GM12864 (cell line): Measurements from ENCODE around the gene DYNC1H1.

Experiments used
- DNase-seq: peaks from one replicate; pipeline ENCODE4 v3.0.0-alpha.2; 2011; ENCODE audit warnings: low read depth
- H3K4me3 ChIP-seq: 2 replicates; pipeline ENCODE4 v1.5.1; 2011; ENCODE audit warnings: mild to moderate bottlenecking, low read depth, low read length, control low read depth
- CTCF ChIP-seq: IDR thresholded peaks from 2 replicates; pipeline ENCODE4 v1.5.1; 2011; ENCODE audit warnings: low read depth, mild to moderate bottlenecking, moderate library complexity, low read length, control low read depth, inconsistent platforms; ENCODE audit errors: missing control alignments

DYNC1H1 gene

DNA sequence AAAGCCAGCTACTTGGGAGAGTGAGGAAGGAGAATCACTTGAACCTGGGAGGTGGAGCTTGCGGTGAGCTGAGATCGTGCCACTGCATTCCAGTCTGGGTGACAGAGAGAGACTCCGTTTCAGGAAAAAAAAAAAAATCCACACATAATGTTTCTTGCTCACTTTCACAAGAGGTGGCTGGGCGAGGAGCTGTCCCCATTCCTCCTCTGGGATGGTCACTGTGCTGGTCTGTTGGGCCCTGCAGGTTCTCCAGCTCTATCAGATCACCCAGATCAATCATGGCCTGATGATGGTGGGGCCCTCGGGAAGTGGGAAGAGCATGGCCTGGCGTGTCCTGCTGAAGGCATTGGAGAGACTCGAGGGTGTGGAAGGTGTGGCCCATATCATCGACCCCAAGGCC is 47.3 kb downstream of the DYNC1H1 start:
- no peak overlapping the region for H3K4me3 ChIP-seq
- no peak for TF ChIP-seq CTCF
- DNase-seq, result no peak

DNA sequence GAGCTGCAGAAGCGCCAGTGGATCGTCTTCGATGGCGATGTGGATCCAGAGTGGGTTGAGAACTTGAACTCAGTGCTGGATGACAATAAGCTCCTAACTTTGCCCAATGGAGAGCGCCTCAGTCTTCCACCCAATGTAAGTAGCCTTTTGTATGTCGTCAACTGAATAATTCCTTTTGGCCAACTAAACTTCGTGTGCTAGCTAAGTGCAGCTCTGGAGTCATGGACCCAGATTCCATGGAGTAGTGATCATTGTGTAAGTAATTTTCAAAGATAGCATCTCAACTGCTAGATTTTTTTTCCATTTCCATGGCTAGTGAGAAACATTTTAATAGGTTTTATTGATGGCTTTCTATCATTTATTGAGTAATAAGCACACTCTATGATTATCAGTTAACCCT is 48.0 kb downstream of the DYNC1H1 start:
- no peak for DNase-seq
- no peak for TF ChIP-seq CTCF

DNA sequence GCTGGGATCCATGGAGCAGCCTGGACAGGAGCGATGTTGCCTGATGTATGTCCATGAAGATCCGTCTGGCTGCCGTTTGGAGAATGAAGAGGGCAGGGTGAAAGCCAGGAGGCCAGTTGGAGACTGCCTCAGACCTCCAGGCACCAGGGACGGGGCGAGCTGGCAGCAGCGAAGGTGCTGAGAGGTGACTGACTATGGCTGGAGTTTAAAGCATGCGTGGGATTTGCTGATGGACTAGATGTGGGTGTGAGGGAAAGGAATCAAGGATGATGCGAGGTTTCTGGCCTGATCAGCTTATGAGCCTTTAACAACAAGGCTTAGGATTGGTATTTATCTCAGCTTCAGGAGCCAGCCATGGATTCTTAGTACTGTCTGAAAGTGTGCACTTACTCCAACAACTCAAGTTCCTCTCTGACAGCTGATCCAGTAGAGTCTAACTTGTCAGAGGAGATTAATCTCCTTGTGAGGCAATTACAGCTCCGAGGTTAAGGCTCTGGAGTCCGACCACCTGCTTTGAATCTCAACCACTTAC is 49.4 kb downstream of the DYNC1H1 start:
- DNase-seq, result no peak
- H3K4me3 ChIP-seq, result no peak overlapping the region
- TF ChIP-seq CTCF, result no peak

More for the DNA sequence above, 48.0 kb downstream of the DYNC1H1 start:
- H3K4me3 ChIP-seq, result no peak overlapping the region

DNA sequence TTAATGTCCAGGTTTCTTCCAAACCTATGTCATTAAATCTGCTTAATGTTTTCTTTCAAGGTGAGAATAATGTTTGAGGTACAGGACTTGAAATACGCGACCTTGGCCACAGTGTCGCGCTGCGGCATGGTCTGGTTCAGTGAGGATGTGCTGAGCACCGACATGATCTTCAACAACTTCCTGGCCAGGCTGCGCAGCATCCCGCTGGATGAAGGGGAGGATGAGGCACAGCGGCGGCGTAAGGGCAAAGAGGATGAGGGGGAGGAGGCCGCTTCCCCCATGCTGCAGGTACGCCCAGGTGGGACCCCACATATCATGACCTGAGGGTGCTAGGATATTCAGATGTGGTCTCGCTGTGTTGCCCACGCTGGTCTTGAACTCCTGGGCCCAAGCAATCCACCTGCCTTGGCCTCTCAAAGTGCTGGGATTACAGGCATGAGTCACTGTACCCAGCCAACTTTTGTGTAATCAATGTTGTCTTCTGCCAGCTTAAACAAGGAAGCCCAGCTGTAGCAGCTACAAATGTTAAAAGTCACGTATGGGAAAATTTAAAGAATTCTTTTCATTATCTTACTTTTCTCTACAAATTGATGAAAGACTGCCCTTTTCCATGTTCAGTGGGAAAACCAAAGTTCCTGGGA is 50.8 kb downstream of the DYNC1H1 start:
- TF ChIP-seq CTCF, result no peak
- H3K4me3 ChIP-seq, result no peak overlapping the region
- no peak for DNase-seq

DNA sequence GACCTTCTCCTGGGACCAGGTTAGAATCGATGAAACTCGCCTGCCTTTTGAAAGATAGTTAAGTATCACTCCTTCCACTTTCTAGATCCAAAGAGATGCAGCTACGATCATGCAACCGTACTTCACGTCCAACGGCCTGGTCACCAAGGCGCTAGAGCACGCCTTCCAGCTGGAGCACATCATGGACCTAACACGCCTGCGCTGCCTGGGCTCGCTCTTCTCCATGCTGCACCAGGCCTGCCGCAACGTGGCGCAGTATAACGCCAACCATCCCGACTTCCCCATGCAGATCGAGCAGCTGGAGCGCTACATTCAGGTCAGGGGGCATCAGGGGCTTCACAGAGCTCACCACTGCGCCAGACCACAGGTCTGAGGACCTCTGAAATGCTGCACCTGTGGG is 51.4 kb downstream of the DYNC1H1 start:
- no peak overlapping the region for H3K4me3 ChIP-seq
- no peak for DNase-seq
- no peak for TF ChIP-seq CTCF

- DNase-seq, result no peak
- no peak overlapping the region for H3K4me3 ChIP-seq
- TF ChIP-seq CTCF, result no peak
These were observed 52.2 kb downstream of the DYNC1H1 start for GRCh38 chr14:102016420-102017090.

- TF ChIP-seq CTCF, result no peak
- H3K4me3 ChIP-seq, result no peak overlapping the region
These were observed 53.9 kb downstream of the DYNC1H1 start for GRCh38 chr14:102018251-102018650.

More at GRCh38 chr14:102018251-102018650, 53.9 kb downstream of the DYNC1H1 start:
- DNase-seq, result no peak
